ENCODE data around the gene PIK3R2.

DNA sequence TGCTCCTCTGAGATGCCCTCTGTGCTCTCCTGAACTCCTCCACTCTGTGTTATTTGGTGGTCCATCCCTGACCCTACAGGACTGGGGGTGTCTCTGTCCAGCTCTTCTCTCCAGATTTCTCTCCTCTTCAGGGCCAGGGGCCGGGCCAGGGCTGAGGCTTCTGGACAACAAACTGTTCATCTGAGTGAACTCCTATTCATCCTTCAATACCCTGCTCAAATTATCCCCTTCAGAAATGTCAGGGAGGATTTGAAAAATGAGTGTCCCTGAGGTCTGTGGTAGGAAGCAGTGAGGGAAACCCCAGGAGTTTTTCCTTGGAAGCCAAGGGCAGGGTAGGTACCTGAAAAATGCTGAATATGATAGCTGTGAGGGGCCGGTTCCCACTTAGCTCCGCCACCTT is 65.6 kb downstream of the PIK3R2 start:
- no peak for TF ChIP-seq CTCF (conservative IDR thresholded peaks at IDR 0.05; ENCODE audit: low read length)
- no peak for TF ChIP-seq EZH2phosphoT487 (IDR thresholded peaks at IDR 0.05; ENCODE audit: borderline replicate concordance, low read depth, low read length)

All from OCI-LY7 (cell line).